Urinary bladder (tissue), 4 donors: ENCODE results near the gene SLC25A43. TPM values are rescaled to one million over a fixed set of nuclear protein-coding genes. Genes with fewer than 3 reads are reported as not detected.
"Not testable (repeated sequence)": the region's sequence is repeated elsewhere in the genome, so short reads cannot be mapped to it uniquely, and the experiment has no call there.

ENCODE experiments used
- DNase-seq: peaks from one replicate; pipeline ENCODE4 v3.0.0-alpha.2; 2015; ENCODE audit errors: extremely low spot score
- H3K27ac ChIP-seq: one replicate; pipeline ENCODE4 v1.5.1; 2013; ENCODE audit warnings: low read depth, mild to moderate bottlenecking, moderate library complexity
- H3K36me3 ChIP-seq: one replicate; pipeline ENCODE4 v1.6.1; 2013; ENCODE audit warnings: mild to moderate bottlenecking, moderate library complexity; ENCODE audit not compliant: insufficient read depth
- H3K4me1 ChIP-seq: one replicate; pipeline ENCODE4 v1.6.1; 2013; ENCODE audit warnings: mild to moderate bottlenecking, moderate library complexity; ENCODE audit not compliant: insufficient read depth
- H3K4me3 ChIP-seq: one replicate; pipeline ENCODE4 v1.5.1; 2013; ENCODE audit warnings: low read depth, low read length
- WGBS: extraction: QIAGEN DNeasy Blood & Tissue Kit; methylation state at CpG from one replicate; pipeline ENCODE4 v1.1.7; 2013; 5-methylcytosine and 5-hydroxymethylcytosine counted together
- polyA plus RNA-seq: library from polyadenylated mRNA; stranded (reverse); fragments of 200-250 nt; gene quantifications from one replicate; pipeline ENCODE4 v1.2.3, GENCODE V29; 2013
- total RNA-seq: library from RNA; depleted of rRNA; stranded (reverse); fragments of >200 nt; gene quantifications from one replicate; pipeline ENCODE4 v1.2.3, GENCODE V29; 2014
- donor health status: healthy with polysubstance abuse.
- donor health status: healthy.

Gene SLC25A43
- 12.4 TPM for total RNA-seq
- polyA plus RNA-seq, result 12.1 TPM

GRCh38 chrX:119398974-119399771 lies at the start of gene SLC25A43:
SLC25A43 (plus strand) TSS chrX:119399336; CDS start chrX:119399404, 68 bp downstream.
- no peak for DNase-seq
- under 1% methylated on average over 76 of the region's 77 CpGs for WGBS
- Histone ChIP-seq H3K36me3 (no peaks in the 10 kb centered on the region), H3K27ac (peak within 1 kb of the TSS; percentile 83), H3K4me1 (no peaks in the 10 kb centered on the region), H3K4me3 (peak within 1 kb of the TSS; percentile 71)

- Histone ChIP-seq H3K4me3 (no peak overlapping the region), H3K4me1 (no peaks in the 10 kb centered on the region), H3K27ac (no peak overlapping the region), H3K36me3 (no peaks in the 10 kb centered on the region)
- DNase-seq, result no peak
- WGBS, result 80% methylated on average over 4 of the region's 4 CpGs
Measured at GRCh38 chrX:119359618-119360382, 39.3 kb upstream of the SLC25A43 start.

- H3K27ac ChIP-seq, DNase-seq, H3K4me3 ChIP-seq, H3K36me3 ChIP-seq, H3K4me1 ChIP-seq: not testable (repeated sequence)
- 96% methylated on average over 24 of the region's 27 CpGs for WGBS
Measured at GRCh38 chrX:119361451-119361850, 37.7 kb upstream of the SLC25A43 start.

GRCh38 chrX:119362074-119362473 lies 37.1 kb upstream of the SLC25A43 start:
- 94% methylated on average over 23 of the region's 24 CpGs for WGBS
- DNase-seq, result not testable (repeated sequence)

GRCh38 chrX:119363391-119363790 lies 35.7 kb upstream of the SLC25A43 start:
- 73% methylated on average over 6 of the region's 6 CpGs for WGBS
- Histone ChIP-seq H3K27ac (no peak overlapping the region), H3K4me1 (no peaks in the 10 kb centered on the region), H3K4me3 (no peak overlapping the region), H3K36me3 (no peaks in the 10 kb centered on the region)
- no peak for DNase-seq

More at GRCh38 chrX:119362074-119362473, 37.1 kb upstream of the SLC25A43 start:
- not testable (repeated sequence) for H3K36me3 ChIP-seq, H3K4me3 ChIP-seq, H3K4me1 ChIP-seq, H3K27ac ChIP-seq

GRCh38 chrX:119371861-119372260 lies 27.3 kb upstream of the SLC25A43 start:
- not testable (repeated sequence) for H3K4me3 ChIP-seq, DNase-seq, H3K36me3 ChIP-seq, H3K4me1 ChIP-seq, H3K27ac ChIP-seq
- WGBS, result 67% methylated on average over 2 of the region's 2 CpGs

- DNase-seq, result no peak
- no peak overlapping the region for H3K4me3 ChIP-seq
- H3K36me3 ChIP-seq, result no peaks in the 10 kb centered on the region
- no peak overlapping the region for H3K27ac ChIP-seq
- H3K4me1 ChIP-seq, result no peaks in the 10 kb centered on the region
- WGBS, result 71% methylated on average over 2 of the region's 2 CpGs
Measured at GRCh38 chrX:119374736-119375135, 24.4 kb upstream of the SLC25A43 start.

GRCh38 chrX:119375561-119375960 lies 23.6 kb upstream of the SLC25A43 start:
- 81% methylated on average over 3 of the region's 3 CpGs for WGBS

GRCh38 chrX:119376312-119376711 lies 22.8 kb upstream of the SLC25A43 start:
- Histone ChIP-seq H3K4me1 (no peaks in the 10 kb centered on the region), H3K27ac (no peak overlapping the region), H3K4me3 (no peak overlapping the region), H3K36me3 (no peaks in the 10 kb centered on the region)
- WGBS, result 85% methylated on average over 5 of the region's 5 CpGs
- DNase-seq, result no peak

More at GRCh38 chrX:119375561-119375960, 23.6 kb upstream of the SLC25A43 start:
- Histone ChIP-seq H3K36me3 (no peaks in the 10 kb centered on the region), H3K27ac (no peak overlapping the region), H3K4me1 (no peaks in the 10 kb centered on the region), H3K4me3 (no peak overlapping the region)
- DNase-seq, result no peak

GRCh38 chrX:119381349-119381944 lies 17.7 kb upstream of the SLC25A43 start:
- Histone ChIP-seq H3K4me1 (no peaks in the 10 kb centered on the region), H3K4me3 (no peak overlapping the region), H3K36me3 (no peaks in the 10 kb centered on the region), H3K27ac (no peak overlapping the region)
- 32% methylated on average over 1 of the region's 1 CpG for WGBS
- DNase-seq, result no peak

- Histone ChIP-seq H3K27ac (no peak overlapping the region), H3K4me1 (no peaks in the 10 kb centered on the region), H3K36me3 (no peaks in the 10 kb centered on the region), H3K4me3 (no peak overlapping the region)
- no peak for DNase-seq
Measured at GRCh38 chrX:119382606-119383005, 16.5 kb upstream of the SLC25A43 start.

- H3K4me1 ChIP-seq, H3K4me3 ChIP-seq, H3K36me3 ChIP-seq, H3K27ac ChIP-seq, DNase-seq: not testable (repeated sequence)
- 82% methylated on average over 3 of the region's 4 CpGs for WGBS
Measured at GRCh38 chrX:119386685-119387084, 12.5 kb upstream of the SLC25A43 start.

GRCh38 chrX:119387426-119387825 lies 11.7 kb upstream of the SLC25A43 start:
- not testable (repeated sequence) for H3K4me1 ChIP-seq, H3K36me3 ChIP-seq, H3K27ac ChIP-seq, H3K4me3 ChIP-seq, DNase-seq
- 92% methylated on average over 15 of the region's 20 CpGs for WGBS

- Histone ChIP-seq H3K4me1 (no peaks in the 10 kb centered on the region), H3K4me3 (no peak overlapping the region), H3K36me3 (no peaks in the 10 kb centered on the region), H3K27ac (no peak overlapping the region)
- 50% methylated on average over 4 of the region's 4 CpGs for WGBS
- no peak for DNase-seq
Measured at GRCh38 chrX:119389214-119389613, 9.9 kb upstream of the SLC25A43 start.
